NCI-H1092 treated with DMSO at 0.1 percent for 48 hours (cell line): Measurements from ENCODE around the gene AKAP8L.
"Not testable (repeated sequence)": the region's sequence is repeated elsewhere in the genome, so short reads cannot be mapped to it uniquely, and the experiment has no call there.

Experiments used
- DNase-seq: peaks from one replicate; lab custom pipeline; 2025; lab: John Stamatoyannopoulos, UW

AKAP8L gene

DNA sequence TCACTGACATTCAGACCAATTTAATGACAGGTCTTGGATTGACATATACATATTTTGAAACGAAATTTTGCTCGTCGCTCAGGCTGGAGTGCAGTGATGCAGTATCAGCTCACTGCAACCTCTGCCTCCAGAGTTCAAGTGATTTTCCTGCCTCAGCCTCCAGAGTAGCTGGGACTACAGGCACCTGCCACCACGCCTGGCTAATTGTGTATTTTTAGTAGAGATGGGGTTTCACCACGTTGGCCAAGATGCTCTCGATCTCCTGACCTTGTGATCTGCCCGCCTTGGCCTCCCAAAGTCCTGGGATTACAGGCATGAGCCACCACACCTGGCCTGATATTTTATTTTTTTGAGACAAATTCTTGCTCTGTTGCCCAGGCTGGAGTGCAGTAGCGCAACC is 66.3 kb downstream of the AKAP8L start:
- DNase-seq = not testable (repeated sequence)

GRCh38 chr19:15341328-15341727 is 77.5 kb downstream of the AKAP8L start:
- DNase-seq = not testable (repeated sequence)

- no peak for DNase-seq
Measured at GRCh38 chr19:15340086-15340485, 78.7 kb downstream of the AKAP8L start.

DNA sequence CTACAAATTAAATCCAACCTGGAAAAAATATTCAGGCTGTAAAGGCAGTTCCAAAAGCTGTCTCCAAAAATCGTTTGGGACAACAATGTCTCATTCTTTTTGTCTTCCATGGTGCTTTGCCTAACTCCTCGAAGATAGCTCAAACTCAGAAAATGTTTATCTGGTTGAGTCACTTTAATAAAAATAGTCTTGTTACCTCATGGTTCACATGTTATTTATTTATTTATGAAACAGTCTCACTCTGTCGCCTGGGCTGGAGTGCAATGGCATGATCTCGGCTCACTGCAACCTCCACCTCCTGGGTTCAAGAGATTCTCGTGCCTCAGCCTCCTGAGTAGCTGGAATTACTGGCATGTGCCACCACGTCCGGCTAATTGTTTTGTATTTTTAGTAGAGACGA is 81.6 kb downstream of the AKAP8L start:
- DNase-seq = no peak

DNA sequence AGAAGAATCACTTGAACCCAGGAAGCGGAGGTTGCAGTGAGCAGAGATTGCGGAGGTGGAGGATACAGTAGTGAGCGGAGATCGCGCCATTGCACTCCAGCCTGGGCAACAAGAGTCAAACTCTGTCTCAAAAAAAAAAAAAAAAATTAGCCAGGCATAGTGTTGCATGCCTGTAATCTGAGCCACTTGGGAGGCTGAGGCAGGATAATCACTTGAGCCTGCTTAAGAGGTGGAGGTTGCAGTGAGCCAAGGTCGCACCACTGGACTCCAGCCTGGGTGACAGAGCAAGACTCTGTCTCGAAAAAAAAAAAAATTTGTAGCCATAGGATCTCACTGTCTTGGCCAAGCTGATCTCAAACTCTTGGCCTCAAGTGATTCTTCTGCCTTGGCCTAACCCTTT is 82.8 kb downstream of the AKAP8L start:
- DNase-seq = not testable (repeated sequence)

DNA sequence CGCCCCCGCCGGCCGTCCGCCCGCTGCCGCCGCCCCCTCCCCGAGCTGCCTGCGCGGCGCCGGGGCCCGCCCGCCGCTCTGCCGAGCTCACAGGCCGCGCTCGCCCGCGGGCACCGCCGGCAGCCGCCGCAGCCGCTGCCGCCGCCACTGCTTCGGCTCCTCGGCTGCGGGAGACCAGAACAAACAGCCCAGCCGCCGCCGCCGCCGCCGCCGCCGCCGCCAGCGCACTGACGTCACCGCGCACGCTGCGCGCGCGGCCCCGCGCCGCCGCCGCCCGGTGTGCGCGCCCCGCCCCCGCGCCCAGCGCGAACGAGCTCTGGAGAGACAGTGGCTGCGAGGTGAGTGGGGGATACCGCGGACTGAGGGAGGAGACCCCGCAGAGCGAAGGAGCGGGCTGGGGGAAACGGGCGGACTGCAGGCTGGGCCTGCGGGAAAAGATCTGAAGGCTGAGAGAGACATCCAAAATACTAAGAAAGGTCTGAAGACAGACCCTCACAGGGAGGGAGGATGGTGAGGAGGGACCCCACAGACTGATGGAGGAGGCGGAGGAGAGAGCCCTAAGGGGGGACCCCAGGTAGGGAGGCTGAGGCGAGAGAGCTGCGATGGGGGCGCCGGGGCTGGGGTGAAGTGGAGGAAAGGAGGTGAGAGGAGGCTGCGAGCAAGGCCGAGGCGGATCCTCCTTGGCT is 86.3 kb downstream of the AKAP8L start, which contains the start of gene BRD4:
Gene BRD4 (minus strand): TSS at position 229 of the 686 bp plus-strand sequence. CDS start 59,440 bp downstream, outside the sequence.
- peak; percentile 57 for DNase-seq

DNA sequence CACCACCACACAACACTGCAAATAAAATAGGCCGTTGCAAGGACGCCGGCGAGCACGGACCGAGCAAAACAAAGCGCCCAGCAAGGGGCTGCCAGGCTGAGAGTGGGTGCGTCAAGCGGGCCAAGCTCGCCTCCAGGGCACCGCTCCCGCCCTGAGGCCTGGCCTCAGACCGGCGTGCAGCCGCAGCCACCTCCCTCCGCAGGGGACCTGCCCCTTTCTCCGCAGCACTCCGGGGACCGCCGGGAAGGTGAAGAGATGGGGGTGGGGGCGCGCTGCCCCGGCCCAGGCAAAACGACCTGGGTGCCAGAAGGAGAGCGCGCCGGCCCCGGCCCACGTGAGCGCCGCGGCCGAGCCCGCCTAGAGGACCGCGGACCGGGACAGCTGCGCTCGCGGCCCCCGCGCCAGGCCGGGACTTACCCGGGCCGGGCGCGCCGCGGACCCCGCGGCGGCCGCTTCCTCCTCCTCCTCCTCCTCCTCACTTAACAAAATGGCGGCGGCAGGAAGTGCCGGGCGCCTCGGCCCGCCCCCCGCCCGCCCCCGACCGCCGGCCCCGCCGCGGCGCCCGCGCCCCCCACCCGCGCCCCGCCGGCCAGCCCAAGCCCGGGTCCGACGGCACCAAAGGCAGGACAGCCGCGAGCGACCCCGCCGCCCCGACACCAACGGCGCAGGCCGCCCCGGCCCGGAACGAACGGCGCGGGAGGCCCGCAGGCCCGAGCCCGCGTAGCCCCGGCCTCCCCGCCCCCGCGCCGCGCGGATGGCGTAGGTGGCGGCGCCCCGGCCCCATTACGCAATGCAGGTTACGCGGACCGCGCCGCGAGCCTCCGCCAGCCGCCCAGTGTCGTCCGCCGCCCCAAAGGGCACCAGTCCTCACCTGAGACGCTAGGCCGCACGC is 87.1 kb downstream of the AKAP8L start:
- no peak for DNase-seq

DNA sequence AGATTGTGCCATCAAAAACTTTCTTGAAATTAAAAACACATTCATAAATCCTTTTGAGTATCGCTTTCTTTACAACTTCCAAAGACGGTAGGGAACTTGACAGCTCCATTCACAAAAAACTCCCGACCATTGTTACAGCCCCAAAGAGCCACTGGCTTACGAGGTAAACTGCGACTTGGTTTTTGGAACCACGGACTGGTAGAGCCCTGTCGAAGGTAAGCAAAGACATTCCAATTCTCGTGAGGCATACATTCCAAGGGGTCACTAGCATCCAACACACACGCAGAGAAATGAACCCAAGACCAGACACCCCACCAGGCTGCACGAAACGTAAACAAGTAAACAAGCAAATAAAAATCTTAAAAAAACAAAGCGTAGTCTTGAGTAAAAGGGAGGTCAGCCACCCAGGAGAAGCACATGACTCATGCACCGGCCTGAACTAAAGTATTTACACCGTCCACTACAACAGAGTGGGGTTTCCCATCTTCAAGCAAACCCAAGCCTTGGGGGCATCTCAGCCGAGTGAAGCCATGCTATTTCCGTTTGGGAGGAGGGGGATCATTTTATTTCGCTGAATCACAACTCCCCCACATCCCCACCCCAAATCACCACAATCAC is 87.9 kb downstream of the AKAP8L start:
- no peak for DNase-seq
